ENCODE measurements around the gene FMO1.
"Not testable (repeated sequence)": the region's sequence is repeated elsewhere in the genome, so short reads cannot be mapped to it uniquely, and the experiment has no call there.

Gene FMO1

GRCh38 chr1:171236231-171236630 lies 12.1 kb upstream of the FMO1 start:
- DNase-seq = not testable (repeated sequence)

DNA sequence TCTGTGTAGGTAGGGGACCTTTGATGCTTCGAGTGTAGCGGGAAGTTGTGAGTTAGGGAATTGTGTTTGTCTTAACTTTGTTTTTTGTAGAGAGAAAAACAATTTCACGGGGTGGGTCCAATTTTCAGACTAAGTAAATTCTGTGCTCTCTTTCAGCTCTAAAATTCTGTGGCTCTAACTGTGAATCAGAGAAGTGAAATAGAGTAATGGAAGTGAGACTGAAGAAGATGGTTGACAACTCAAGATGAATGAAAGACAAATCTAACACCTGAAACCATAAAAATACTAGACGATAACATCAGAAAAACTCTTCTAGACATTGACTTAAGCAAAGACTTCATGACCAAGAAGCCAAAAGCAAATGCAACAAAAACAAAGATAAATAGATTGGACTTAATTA lies 4.4 kb upstream of the FMO1 start:
- DNase-seq = no peak

- DNase-seq = no peak
Observed at GRCh38 chr1:171245458-171246064, 2.7 kb upstream of the FMO1 start.

- DNase-seq = no peak
Observed at GRCh38 chr1:171247501-171247900, 793 bp upstream of the FMO1 start.

GRCh38 chr1:171248841-171249240 lies 547 bp downstream of the FMO1 start:
- DNase-seq = no peak

- DNase-seq = no peak
Observed at GRCh38 chr1:171250263-171250662, 2.0 kb downstream of the FMO1 start.

DNA sequence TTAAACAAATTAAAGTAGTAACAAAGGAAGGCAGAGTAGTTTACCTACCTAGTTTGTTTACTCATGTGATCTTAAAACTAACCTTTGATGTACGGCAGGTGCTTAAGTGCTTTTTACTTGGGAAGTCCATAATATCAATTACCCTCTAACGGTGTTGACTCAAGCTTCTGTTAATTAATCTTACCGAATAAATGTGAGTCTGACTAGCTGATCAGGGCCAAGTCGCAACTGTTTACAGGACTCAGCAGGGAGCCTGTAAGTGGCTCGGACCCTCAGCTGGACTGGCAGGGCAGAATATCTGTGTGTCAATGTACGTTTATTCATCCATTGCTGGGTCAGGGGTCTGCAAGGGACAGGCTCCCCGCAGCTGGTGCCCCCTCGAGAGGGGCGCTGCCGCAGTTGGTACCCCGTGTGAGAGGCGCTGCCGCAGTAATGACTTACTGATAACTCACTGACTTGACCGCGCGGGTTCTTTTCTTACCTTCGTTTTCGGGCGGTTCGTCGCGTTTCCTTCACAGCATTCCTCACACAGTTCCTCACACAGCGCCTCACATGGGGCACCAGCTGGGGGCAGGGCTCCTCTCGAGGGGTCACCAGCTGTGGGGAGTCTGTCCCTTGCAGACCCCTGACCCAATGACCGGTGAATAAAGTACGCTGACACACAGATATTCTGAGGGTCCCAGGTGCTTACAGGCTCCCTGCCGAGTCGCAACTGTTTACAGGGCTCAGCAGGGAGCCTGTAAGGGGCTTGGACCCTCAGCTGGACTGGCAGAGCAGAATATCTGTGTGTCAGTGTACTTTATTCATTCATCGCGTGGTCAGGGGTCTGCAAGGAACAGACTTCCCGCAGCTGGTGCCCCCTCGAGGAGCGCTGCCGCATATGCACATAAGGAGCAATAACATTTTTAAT lies 3.0 kb downstream of the FMO1 start:
- DNase-seq = peak; percentile 32

GRCh38 chr1:171251952-171252300 lies 3.6 kb downstream of the FMO1 start:
- DNase-seq = no peak

DNA sequence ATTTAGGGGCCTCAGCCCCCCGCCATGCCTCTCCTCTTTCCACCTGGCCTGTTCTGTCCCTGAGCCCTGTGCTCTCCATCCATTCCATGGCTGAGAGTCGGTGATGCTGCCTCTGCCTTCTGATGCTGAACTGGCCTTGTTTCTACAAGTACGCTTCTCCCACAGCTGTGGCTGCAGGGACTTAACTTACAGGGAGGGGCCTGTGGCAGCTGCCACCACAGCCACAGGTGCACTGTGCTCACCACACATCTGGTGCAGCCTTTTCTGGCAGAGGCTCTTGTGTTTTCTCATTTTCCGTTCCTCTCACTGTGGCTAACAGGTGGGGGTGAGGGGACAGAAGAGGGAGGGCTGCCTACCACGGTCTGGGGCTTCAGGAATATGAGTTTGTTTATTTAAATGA lies 4.2 kb downstream of the FMO1 start:
- no peak for DNase-seq

- DNase-seq = no peak
Observed at GRCh38 chr1:171254859-171255258, 6.6 kb downstream of the FMO1 start.

GRCh38 chr1:171256940-171257606 lies 8.8 kb downstream of the FMO1 start:
- DNase-seq = no peak

- no peak for DNase-seq
Observed at GRCh38 chr1:171257607-171258076, 9.3 kb downstream of the FMO1 start.

- no peak for DNase-seq
Observed at GRCh38 chr1:171258429-171258828, 10.1 kb downstream of the FMO1 start.

- no peak for DNase-seq
Observed at GRCh38 chr1:171258943-171259342, 10.6 kb downstream of the FMO1 start.

- DNase-seq = no peak
Observed at GRCh38 chr1:171261336-171261735, 13.0 kb downstream of the FMO1 start.

DNA sequence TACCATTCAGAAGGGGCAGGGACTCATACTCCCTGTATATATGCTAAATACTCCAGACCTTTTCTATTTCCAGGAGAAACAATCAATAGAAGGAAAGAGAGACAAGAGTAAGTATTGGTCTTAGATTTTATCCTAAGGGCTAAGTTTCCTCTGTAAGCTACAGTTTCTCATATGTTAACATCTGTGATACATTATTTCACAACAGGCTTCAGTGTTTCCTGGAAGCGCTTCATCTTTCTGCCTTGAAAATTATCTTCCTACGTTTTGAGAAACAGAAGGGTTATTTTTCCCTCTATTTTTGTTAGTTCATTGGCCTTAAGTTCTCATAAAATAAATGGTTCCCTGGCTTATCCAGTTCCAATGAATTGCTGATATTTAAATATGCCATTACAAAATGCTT lies 15.6 kb downstream of the FMO1 start:
- DNase-seq = no peak

- DNase-seq = no peak
Observed at GRCh38 chr1:171265686-171266085, 17.4 kb downstream of the FMO1 start.

GRCh38 chr1:171266930-171267329 lies 18.6 kb downstream of the FMO1 start:
- DNase-seq = no peak

DNA sequence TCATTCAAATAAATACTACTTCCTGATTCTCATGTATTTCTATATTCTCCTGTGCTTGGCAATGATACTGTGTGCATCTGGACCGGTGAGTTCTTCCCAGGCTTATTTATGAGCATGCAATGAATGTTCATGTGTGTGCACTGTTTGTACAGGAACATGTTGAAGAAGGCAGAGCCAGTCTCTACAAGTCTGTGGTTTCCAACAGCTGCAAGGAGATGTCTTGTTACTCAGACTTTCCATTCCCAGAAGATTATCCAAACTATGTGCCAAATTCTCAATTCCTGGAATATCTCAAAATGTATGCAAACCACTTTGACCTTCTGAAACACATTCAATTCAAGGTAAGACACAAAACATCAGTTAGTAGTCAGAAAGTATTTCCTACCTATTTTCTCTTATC lies 19.1 kb downstream of the FMO1 start:
- no peak for DNase-seq

GRCh38 chr1:171270806-171271205 lies 22.5 kb downstream of the FMO1 start:
- DNase-seq = no peak

DNA sequence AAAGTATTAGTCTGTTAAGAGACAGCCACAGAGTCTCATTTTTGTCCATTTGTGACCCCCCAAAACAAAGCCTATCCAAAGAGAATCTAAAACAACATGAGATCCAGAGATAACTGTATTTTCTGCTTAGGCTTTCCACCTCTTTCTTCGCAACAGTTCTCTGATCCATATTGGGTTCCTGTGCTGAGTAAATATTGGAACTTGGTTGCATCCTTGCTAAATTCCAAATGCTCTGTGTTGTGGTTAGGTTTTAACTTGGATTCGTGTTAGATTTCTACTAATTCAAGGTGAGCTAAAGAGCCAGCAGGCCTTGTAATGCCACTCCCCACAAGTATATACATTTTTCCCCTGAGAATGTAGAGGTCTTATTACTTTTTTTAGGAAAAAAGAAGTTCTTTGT lies 29.2 kb downstream of the FMO1 start:
- no peak for DNase-seq

DNA sequence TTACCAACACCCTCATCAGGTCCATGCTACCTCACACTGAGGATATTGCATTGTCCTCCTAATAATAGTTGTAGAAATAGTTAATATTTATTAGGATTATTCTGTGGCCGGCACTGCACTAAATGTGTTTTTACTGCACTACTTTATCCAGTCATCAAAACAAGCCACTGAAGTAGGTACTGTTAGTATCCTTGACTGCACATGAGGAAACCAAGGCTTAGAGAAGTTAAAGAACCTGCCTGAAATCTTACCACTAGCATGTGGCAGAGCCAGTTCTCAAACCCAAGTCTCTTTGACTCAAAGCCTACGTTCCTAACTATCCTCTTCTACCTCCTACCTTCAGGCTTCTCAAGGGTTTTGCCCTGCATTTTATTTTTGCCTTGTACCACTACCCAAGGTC lies 30.9 kb downstream of the FMO1 start:
- DNase-seq = no peak

- no peak for DNase-seq
Observed at GRCh38 chr1:171279678-171280077, 31.4 kb downstream of the FMO1 start.

GRCh38 chr1:171280599-171280998 lies 32.3 kb downstream of the FMO1 start:
- peak; percentile 14 for DNase-seq
